ENCODE results near the gene CENPP.

- TF ChIP-seq CTCF (IDR thresholded peaks at IDR 0.05; ENCODE audit: low read depth, low read length): no peak
- no peak for TF ChIP-seq EZH2phosphoT487 (IDR thresholded peaks at IDR 0.05; ENCODE audit: low read depth)
Observed at GRCh38 chr9:92650839-92651621, 325.3 kb downstream of the CENPP start.
